Thyroid gland (tissue), 4 donors: ENCODE measurements around the gene MYO18B. TPM values are rescaled to one million over a fixed set of nuclear protein-coding genes. Genes with fewer than 3 reads are reported as not detected.

ENCODE experiments used
- DNase-seq, 2 donors: peaks; one replicate each; pipeline ENCODE4 v3.0.0-alpha.2; 2019
- H3K27ac ChIP-seq, 3 donors: fragments of 200-600 bp; sonication (generic); 1 replicate in 2 of 3; 2 replicates in 1 of 3; pipeline ENCODE4 v1.5.1; 2016 to 2019; ENCODE audit warnings: mild to moderate bottlenecking in 1 of 3, moderate library complexity in 1 of 3
- H3K27me3 ChIP-seq: fragments of 200-600 bp; sonication (generic); one replicate; pipeline ENCODE4 v1.5.1; 2019
- H3K36me3 ChIP-seq, 2 donors: fragments of 200-600 bp; sonication (generic); one replicate each; pipeline ENCODE4 v1.5.1; 2016 to 2019
- H3K4me1 ChIP-seq, 2 donors: fragments of 200-600 bp; sonication (generic); one replicate each; pipeline ENCODE4 v1.5.1; 2017 to 2019
- H3K4me3 ChIP-seq, 3 donors: fragments of 200-600 bp; sonication (generic); replicated peaks in 1 of 3; 1 replicate in 2 of 3; 2 replicates in 1 of 3; pipeline ENCODE4 v1.5.1; 2016; ENCODE audit warnings: mild to moderate bottlenecking in 1 of 3
- H3K9me3 ChIP-seq: fragments of 200-600 bp; sonication (generic); one replicate; pipeline ENCODE4 v1.5.1; 2017
- CTCF ChIP-seq, 6 experiments: fragments of 200-600 bp in 3 of 6; fragments of 450-650 bp in 3 of 6; sonication (generic) in 3 of 6; IDR thresholded peaks; one replicate each; pipeline ENCODE4 v1.5.1; 2016 to 2019; ENCODE audit warnings: antibody characterized with exemption in 6 of 6, mild to moderate bottlenecking in 2 of 6, inconsistent platforms in 1 of 6, moderate library complexity in 1 of 6
- POLR2A ChIP-seq, 2 donors: fragments of 450-650 bp; IDR thresholded peaks; one replicate each; pipeline ENCODE4 v1.6.1; 2017; ENCODE audit warnings: antibody characterized with exemption in 2 of 2, mild to moderate bottlenecking in 2 of 2, moderate library complexity in 1 of 2
- WGBS, 2 donors: methylation state at CpG; one replicate each; pipeline ENCODE4 v1.1.5; 2017; 5-methylcytosine and 5-hydroxymethylcytosine counted together
- intact Hi-C: fragments of 100-400 bp; cut with DNase I; formaldehyde crosslinking; loops from one replicate; pipeline ENCODE4 v1.15.1; 2023
- total RNA-seq, 4 donors: library from RNA; depleted of rRNA; stranded (reverse); fragments of >200 nt; gene quantifications; one replicate each; pipeline ENCODE4 v1.2.3, GENCODE V29; 2016

The MYO18B gene
- total RNA-seq, 4 donors from 2014 or later: 0.33 TPM; not detected in 3

GRCh38 chr22:25754527-25755202 is 12.7 kb downstream of the MYO18B start:
- WGBS, 2 donors: 73% methylated on average over 19 to 23 of the region's 24 CpGs

GRCh38 chr22:25757686-25758085 is 15.7 kb downstream of the MYO18B start:
- no peaks in the 10 kb centered on the region for H3K9me3 ChIP-seq
- TF ChIP-seq POLR2A (IDR thresholded peaks at IDR 0.05) (no peak), CTCF (IDR thresholded peaks at IDR 0.05) (no peak)
- no peak overlapping the region for H3K27ac ChIP-seq
- 67 to 70% methylated on average over 3 of the region's 3 CpGs for WGBS, 2 donors
- DNase-seq: no peak
- no peaks in the 10 kb centered on the region for H3K4me1 ChIP-seq
- H3K4me3 ChIP-seq: no peak overlapping the region
- no peaks in the 10 kb centered on the region for H3K36me3 ChIP-seq
- intact Hi-C loops: no loop called here
- H3K27me3 ChIP-seq: no peaks in the 10 kb centered on the region

More at GRCh38 chr22:25754527-25755202, 12.7 kb downstream of the MYO18B start:
- Histone ChIP-seq H3K4me1 (no peaks in the 10 kb centered on the region), H3K27me3 (no peaks in the 10 kb centered on the region), H3K9me3 (no peaks in the 10 kb centered on the region), H3K27ac (no peak overlapping the region), H3K36me3 (no peaks in the 10 kb centered on the region), H3K4me3 (no peak overlapping the region)
- TF ChIP-seq CTCF (IDR thresholded peaks at IDR 0.05) (no peak), POLR2A (IDR thresholded peaks at IDR 0.05) (no peak)
- peak in 1 of 2 donors; percentile 9 for DNase-seq
- intact Hi-C loops: no loop called here

DNA sequence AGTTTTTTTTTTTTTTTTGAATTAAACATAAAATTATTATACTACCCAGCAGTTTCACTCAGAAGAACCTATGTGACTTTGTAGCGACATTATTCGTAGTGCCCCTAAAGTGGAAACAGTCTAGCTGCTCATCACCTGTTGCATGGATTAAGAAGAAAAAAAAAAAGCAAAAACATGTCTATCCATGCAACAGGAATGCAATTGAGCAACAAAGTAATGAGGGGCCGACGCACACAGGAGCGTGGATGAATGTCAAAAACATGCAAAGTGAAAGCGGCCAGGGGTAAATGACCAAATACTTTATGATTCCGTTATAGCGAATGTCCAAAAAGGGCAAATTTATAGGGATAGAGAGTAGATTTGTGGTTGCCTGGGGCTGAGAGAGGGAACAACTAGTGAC is 16.3 kb downstream of the MYO18B start:
- intact Hi-C loops: no loop called here
- Histone ChIP-seq H3K4me3 (no peak overlapping the region), H3K9me3 (no peaks in the 10 kb centered on the region), H3K4me1 (no peaks in the 10 kb centered on the region), H3K36me3 (no peaks in the 10 kb centered on the region), H3K27me3 (no peaks in the 10 kb centered on the region), H3K27ac (no peak overlapping the region)
- 95% methylated on average over 8 of the region's 8 CpGs for WGBS, 2 donors
- TF ChIP-seq CTCF (IDR thresholded peaks at IDR 0.05): no peak
- no peak for TF ChIP-seq POLR2A (IDR thresholded peaks at IDR 0.05)
- no peak for DNase-seq

DNA sequence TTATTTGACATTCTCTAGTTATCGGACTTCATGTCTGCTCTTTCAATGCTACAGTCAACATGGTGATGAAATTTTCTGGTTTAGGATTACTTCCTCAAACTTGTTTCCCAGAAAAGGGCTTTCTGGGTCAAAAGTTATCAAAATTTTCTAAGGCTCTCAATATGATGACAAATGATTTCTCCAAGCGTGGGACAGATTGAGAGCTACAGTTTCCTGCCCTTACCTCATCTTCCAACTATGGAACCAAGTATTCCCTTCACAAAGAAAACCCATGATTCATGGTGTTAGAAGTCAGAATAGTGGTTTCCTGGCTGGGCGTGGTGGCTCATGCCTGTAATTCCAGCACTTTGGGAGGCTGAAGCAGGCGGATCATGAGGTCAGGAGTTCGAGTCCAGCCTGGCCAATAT is 17.8 kb downstream of the MYO18B start:
- 60 to 64% methylated on average over 5 of the region's 5 CpGs for WGBS, 2 donors

More for the DNA sequence above, 17.8 kb downstream of the MYO18B start:
- intact Hi-C loops: no loop called here
- no peaks in the 10 kb centered on the region for H3K27me3 ChIP-seq
- no peak overlapping the region for H3K27ac ChIP-seq
- no peak overlapping the region for H3K4me3 ChIP-seq
- H3K9me3 ChIP-seq: no peaks in the 10 kb centered on the region
- TF ChIP-seq POLR2A (IDR thresholded peaks at IDR 0.05) (no peak), CTCF (IDR thresholded peaks at IDR 0.05) (no peak)
- H3K4me1 ChIP-seq: no peaks in the 10 kb centered on the region
- no peaks in the 10 kb centered on the region for H3K36me3 ChIP-seq
- DNase-seq: no peak
